Trophoblast cell (in vitro differentiated cells and primary cell): ENCODE results near the gene CDH3.

Experiments used
- DNase-seq, 2 donors: peaks; one replicate each; pipeline ENCODE4 v3.0.0-alpha.2; 2016
- H2AFZ ChIP-seq: 2 replicates; pipeline ENCODE4 v1.6.1; 2013; ENCODE audit warnings: low read length, moderate library complexity, mild to moderate bottlenecking; ENCODE audit not compliant: insufficient read depth, poor library complexity
- H2AK5ac ChIP-seq: 2 replicates; pipeline ENCODE4 v1.6.1; 2013; ENCODE audit warnings: mild to moderate bottlenecking, low read length
- H2BK120ac ChIP-seq: 2 replicates; pipeline ENCODE4 v1.6.1; 2013; ENCODE audit warnings: low read length, mild to moderate bottlenecking, moderate library complexity; ENCODE audit not compliant: insufficient read depth, poor library complexity
- H2BK12ac ChIP-seq: 2 replicates; pipeline ENCODE4 v1.6.1; 2013; ENCODE audit warnings: mild to moderate bottlenecking, low read length, moderate library complexity
- H2BK5ac ChIP-seq: 2 replicates; pipeline ENCODE4 v1.6.1; 2013; ENCODE audit warnings: low read length, low read depth, moderate library complexity, mild to moderate bottlenecking; ENCODE audit not compliant: poor library complexity
- H3K14ac ChIP-seq: 2 replicates; pipeline ENCODE4 v1.6.1; 2013; ENCODE audit warnings: mild to moderate bottlenecking, low read length
- H3K18ac ChIP-seq: 2 replicates; pipeline ENCODE4 v1.6.1; 2013; ENCODE audit warnings: mild to moderate bottlenecking, low read length
- H3K23ac ChIP-seq: 2 replicates; pipeline ENCODE4 v1.6.1; 2013; ENCODE audit warnings: low read length
- H3K27ac ChIP-seq: 2 replicates; pipeline ENCODE4 v1.5.1; 2013; ENCODE audit warnings: low read depth, mild to moderate bottlenecking, inconsistent platforms, low read length, moderate library complexity
- H3K27me3 ChIP-seq: 2 replicates; pipeline ENCODE4 v1.6.1; 2013; ENCODE audit warnings: inconsistent platforms, mild to moderate bottlenecking, low read length, moderate library complexity; ENCODE audit not compliant: insufficient read depth
- H3K36me3 ChIP-seq, 2 experiments: 1 replicate in 1 of 2; 2 replicates in 1 of 2; pipeline ENCODE4 v1.6.1; 2013; ENCODE audit warnings: low read length in 2 of 2, mild to moderate bottlenecking in 2 of 2, moderate library complexity in 1 of 2; ENCODE audit not compliant: insufficient read depth in 2 of 2, control insufficient read depth in 1 of 2
- H3K4ac ChIP-seq: 2 replicates; pipeline ENCODE4 v1.6.1; 2013; ENCODE audit warnings: low read depth, mild to moderate bottlenecking, low read length, moderate library complexity
- H3K4me1 ChIP-seq, 2 experiments: 1 replicate in 1 of 2; 2 replicates in 1 of 2; pipeline ENCODE4 v1.6.1; 2013; ENCODE audit warnings: low read length in 2 of 2, mild to moderate bottlenecking in 2 of 2, moderate library complexity in 1 of 2; ENCODE audit not compliant: insufficient read depth in 2 of 2, control insufficient read depth in 1 of 2
- H3K4me2 ChIP-seq: 2 replicates; pipeline ENCODE4 v1.6.1; 2013; ENCODE audit warnings: inconsistent platforms, mild to moderate bottlenecking, low read length, moderate library complexity
- H3K4me3 ChIP-seq: 2 replicates; pipeline ENCODE4 v1.5.1; 2013; ENCODE audit warnings: mild to moderate bottlenecking, low read depth, low read length, inconsistent platforms
- H3K79me1 ChIP-seq: one replicate; pipeline ENCODE4 v1.6.1; 2013; ENCODE audit warnings: low read length
- H3K79me2 ChIP-seq: 2 replicates; pipeline ENCODE4 v1.6.1; 2013; ENCODE audit warnings: low read length, mild to moderate bottlenecking; ENCODE audit not compliant: control insufficient read depth, insufficient read depth, poor library complexity
- H3K9ac ChIP-seq: 2 replicates; pipeline ENCODE4 v1.6.1; 2013; ENCODE audit warnings: mild to moderate bottlenecking, low read length
- H3K9me3 ChIP-seq: 2 replicates; pipeline ENCODE4 v1.6.1; 2013; ENCODE audit warnings: low read depth, mild to moderate bottlenecking, control low read depth, inconsistent platforms, low read length; ENCODE audit not compliant: insufficient read depth
- H4K12ac ChIP-seq: 2 replicates; pipeline ENCODE4 v1.6.1; 2013; ENCODE audit warnings: low read depth, mild to moderate bottlenecking, low read length, moderate library complexity
- H4K8ac ChIP-seq: 2 replicates; pipeline ENCODE4 v1.6.1; 2013; ENCODE audit warnings: low read depth, mild to moderate bottlenecking, low read length, moderate library complexity
- H4K91ac ChIP-seq: one replicate; pipeline ENCODE4 v1.6.1; 2013; ENCODE audit warnings: low read depth, mild to moderate bottlenecking, low read length, moderate library complexity
- WGBS: extraction: QIAGEN DNeasy Blood & Tissue Kit; methylation state at CpG from one replicate; pipeline ENCODE4 v1.1.7; 2013; ENCODE audit warnings: missing lambda C conversion rate; ENCODE audit not compliant: insufficient read length, insufficient coverage; ENCODE audit errors: extremely low coverage; 5-methylcytosine and 5-hydroxymethylcytosine counted together

Gene CDH3

DNA sequence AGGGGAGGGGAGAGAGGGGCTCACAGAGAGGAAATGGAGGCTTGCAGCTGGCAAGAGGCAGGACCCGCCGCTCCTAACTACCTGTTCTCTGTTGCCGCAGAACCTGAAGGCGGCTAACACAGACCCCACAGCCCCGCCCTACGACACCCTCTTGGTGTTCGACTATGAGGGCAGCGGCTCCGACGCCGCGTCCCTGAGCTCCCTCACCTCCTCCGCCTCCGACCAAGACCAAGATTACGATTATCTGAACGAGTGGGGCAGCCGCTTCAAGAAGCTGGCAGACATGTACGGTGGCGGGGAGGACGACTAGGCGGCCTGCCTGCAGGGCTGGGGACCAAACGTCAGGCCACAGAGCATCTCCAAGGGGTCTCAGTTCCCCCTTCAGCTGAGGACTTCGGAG lies 53.0 kb downstream of the CDH3 start:
- Histone ChIP-seq H3K4me1 (no peaks in the 10 kb centered on the region), H3K4me2 (no peak overlapping the region), H3K14ac (no peak overlapping the region), H3K79me2 (no peaks in the 10 kb centered on the region), H4K8ac (no peak overlapping the region), H3K23ac (no peak overlapping the region), H3K9ac (no peak overlapping the region), H2AFZ (no peak overlapping the region), H2BK120ac (no peak overlapping the region), H3K9me3 (peaks cover 1% of the 10 kb centered on the region), H4K12ac (no peak overlapping the region), H3K4me3 (no peak overlapping the region), H3K27ac (no peak overlapping the region), H3K36me3 (peaks cover 54 to 57% of the 10 kb centered on the region in 2 experiments), H4K91ac (no peak overlapping the region), H3K4ac (no peak overlapping the region), H2AK5ac (no peak overlapping the region), H3K79me1 (no peaks in the 10 kb centered on the region), H3K27me3 (no peaks in the 10 kb centered on the region), H2BK5ac (no peak overlapping the region), H2BK12ac (no peak overlapping the region), H3K18ac (no peak overlapping the region)
- no CpG with 5 or more reads among the region's 23 CpGs for WGBS
- DNase-seq = no peak

DNA sequence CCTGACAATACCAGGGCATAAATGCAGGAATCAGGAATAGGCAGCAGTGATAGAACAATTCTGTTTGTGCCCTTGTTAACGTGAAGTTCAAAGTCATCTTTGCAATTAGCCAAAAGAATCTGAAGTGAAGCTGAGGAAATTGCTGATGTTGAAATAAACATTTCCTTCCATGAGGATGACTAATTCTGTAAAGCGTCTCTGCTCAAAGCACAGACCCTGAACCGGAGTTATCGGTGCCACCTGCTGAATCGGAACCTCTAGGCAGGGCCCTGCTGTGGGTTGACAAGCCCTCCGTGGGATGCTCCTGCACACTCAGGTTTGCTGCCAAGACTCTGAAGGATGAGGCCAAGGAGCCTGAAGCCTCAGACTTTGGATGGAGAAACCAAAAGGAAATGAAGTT lies 55.0 kb downstream of the CDH3 start:
- Histone ChIP-seq H3K79me1 (no peaks in the 10 kb centered on the region), H3K79me2 (no peaks in the 10 kb centered on the region), H2BK5ac (no peak overlapping the region), H4K91ac (no peak overlapping the region), H3K27ac (no peak overlapping the region), H3K4me1 (no peaks in the 10 kb centered on the region), H2AK5ac (no peak overlapping the region), H3K27me3 (no peaks in the 10 kb centered on the region), H3K18ac (no peak overlapping the region), H4K12ac (no peak overlapping the region), H3K4ac (no peak overlapping the region), H3K9ac (no peak overlapping the region), H3K4me2 (no peak overlapping the region), H3K9me3 (peaks cover 1% of the 10 kb centered on the region), H2BK120ac (no peak overlapping the region), H3K4me3 (no peak overlapping the region), H4K8ac (no peak overlapping the region), H2BK12ac (no peak overlapping the region), H3K36me3 (peaks cover 42 to 43% of the 10 kb centered on the region in 2 experiments), H2AFZ (no peak overlapping the region), H3K23ac (no peak overlapping the region), H3K14ac (no peak overlapping the region)
- DNase-seq = peak in 1 of 2 donors; percentile 12
- no CpG with 5 or more reads among the region's 6 CpGs for WGBS

DNA sequence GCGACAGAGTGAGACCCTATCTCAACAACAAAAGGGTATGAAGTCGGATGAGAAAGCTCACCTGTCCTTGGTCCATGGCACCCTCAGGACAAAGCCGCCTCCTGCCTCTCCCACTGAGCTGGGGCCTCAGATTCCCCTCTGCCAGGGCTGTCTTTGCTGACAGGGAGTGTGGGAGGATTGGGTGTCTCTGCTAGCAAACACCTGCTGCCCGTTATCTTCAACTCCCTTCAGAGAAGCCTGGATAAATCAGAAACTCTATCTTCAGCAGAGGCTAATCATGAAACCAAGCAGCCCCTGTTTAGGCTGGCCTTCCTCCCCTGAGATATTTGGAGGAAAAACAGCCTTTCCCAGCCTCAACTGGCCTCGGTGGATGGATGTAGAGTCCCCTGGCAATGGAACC lies 55.7 kb downstream of the CDH3 start:
- Histone ChIP-seq H2AK5ac (no peak overlapping the region), H3K4me3 (no peak overlapping the region), H3K14ac (no peak overlapping the region), H3K4ac (no peak overlapping the region), H3K79me1 (no peaks in the 10 kb centered on the region), H3K27ac (no peak overlapping the region), H2BK12ac (no peak overlapping the region), H3K4me2 (no peak overlapping the region), H4K12ac (no peak overlapping the region), H3K9ac (no peak overlapping the region), H4K91ac (no peak overlapping the region), H2AFZ (no peak overlapping the region), H3K4me1 (no peaks in the 10 kb centered on the region), H2BK120ac (no peak overlapping the region), H3K23ac (no peak overlapping the region), H3K27me3 (no peaks in the 10 kb centered on the region), H3K36me3 (peaks cover 35 to 36% of the 10 kb centered on the region in 2 experiments), H4K8ac (no peak overlapping the region), H3K79me2 (no peaks in the 10 kb centered on the region), H2BK5ac (no peak overlapping the region), H3K18ac (no peak overlapping the region), H3K9me3 (no peaks in the 10 kb centered on the region)
- WGBS = no CpG with 5 or more reads among the region's 5 CpGs
- no peak for DNase-seq

DNA sequence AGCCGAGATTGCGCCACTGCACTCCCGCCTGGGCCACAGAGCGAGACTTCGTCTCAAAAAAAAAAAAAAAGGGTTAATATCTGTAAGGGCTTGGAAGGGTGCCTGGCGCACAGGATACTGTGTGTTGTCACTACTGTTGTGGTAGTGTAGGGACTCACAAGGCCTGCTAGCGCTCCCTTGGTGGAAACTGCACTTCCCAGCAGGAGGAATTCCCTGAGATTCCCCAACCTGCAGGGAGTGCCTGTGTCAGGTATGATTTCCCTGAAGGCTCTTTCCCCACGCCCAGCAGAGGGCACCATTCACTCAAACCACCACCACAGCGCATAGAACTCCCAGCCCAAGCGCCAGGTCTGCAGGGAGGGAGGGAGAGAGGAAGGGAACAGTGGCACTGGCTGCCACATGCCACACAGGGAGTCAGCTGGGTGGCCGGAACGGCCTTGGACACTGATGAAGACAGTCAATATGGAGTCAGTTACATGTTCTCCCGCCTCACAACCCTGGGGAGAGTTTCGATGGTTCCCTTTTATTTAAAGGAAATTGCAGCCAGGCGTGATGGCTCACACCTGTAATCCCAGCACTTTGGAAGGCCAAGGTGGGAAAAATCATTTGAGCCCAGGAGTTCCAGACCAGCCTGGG lies 59.2 kb downstream of the CDH3 start:
- Histone ChIP-seq H3K27ac (no peak overlapping the region), H3K79me2 (no peaks in the 10 kb centered on the region), H4K8ac (no peak overlapping the region), H4K91ac (no peak overlapping the region), H2BK12ac (no peak overlapping the region), H3K4ac (no peak overlapping the region), H3K9me3 (no peaks in the 10 kb centered on the region), H2BK5ac (no peak overlapping the region), H3K79me1 (peaks cover 3% of the 10 kb centered on the region), H3K9ac (no peak overlapping the region), H4K12ac (no peak overlapping the region), H3K36me3 (peaks cover 7 to 9% of the 10 kb centered on the region in 2 experiments), H3K23ac (no peak overlapping the region), H3K18ac (no peak overlapping the region), H3K4me2 (no peak overlapping the region), H2AK5ac (no peak overlapping the region), H2AFZ (no peak overlapping the region), H3K4me3 (no peak overlapping the region), H3K4me1 (peaks cover 8 to 11% of the 10 kb centered on the region in 2 experiments), H3K14ac (no peak overlapping the region), H2BK120ac (no peak overlapping the region), H3K27me3 (no peaks in the 10 kb centered on the region)
- peak; percentile 78 to 94 for DNase-seq
- no CpG with 5 or more reads among the region's 15 CpGs for WGBS
